NCI-H1436 treated with DMSO at 0.1 percent for 48 hours (cell line): ENCODE data around the gene MAGEH1.
"Not testable (repeated sequence)": the region's sequence is repeated elsewhere in the genome, so short reads cannot be mapped to it uniquely, and the experiment has no call there.

Experiments
- DNase-seq: peaks from one replicate; lab custom pipeline; 2025; lab: John Stamatoyannopoulos, UW

The MAGEH1 gene, protein sequence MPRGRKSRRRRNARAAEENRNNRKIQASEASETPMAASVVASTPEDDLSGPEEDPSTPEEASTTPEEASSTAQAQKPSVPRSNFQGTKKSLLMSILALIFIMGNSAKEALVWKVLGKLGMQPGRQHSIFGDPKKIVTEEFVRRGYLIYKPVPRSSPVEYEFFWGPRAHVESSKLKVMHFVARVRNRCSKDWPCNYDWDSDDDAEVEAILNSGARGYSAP

DNA sequence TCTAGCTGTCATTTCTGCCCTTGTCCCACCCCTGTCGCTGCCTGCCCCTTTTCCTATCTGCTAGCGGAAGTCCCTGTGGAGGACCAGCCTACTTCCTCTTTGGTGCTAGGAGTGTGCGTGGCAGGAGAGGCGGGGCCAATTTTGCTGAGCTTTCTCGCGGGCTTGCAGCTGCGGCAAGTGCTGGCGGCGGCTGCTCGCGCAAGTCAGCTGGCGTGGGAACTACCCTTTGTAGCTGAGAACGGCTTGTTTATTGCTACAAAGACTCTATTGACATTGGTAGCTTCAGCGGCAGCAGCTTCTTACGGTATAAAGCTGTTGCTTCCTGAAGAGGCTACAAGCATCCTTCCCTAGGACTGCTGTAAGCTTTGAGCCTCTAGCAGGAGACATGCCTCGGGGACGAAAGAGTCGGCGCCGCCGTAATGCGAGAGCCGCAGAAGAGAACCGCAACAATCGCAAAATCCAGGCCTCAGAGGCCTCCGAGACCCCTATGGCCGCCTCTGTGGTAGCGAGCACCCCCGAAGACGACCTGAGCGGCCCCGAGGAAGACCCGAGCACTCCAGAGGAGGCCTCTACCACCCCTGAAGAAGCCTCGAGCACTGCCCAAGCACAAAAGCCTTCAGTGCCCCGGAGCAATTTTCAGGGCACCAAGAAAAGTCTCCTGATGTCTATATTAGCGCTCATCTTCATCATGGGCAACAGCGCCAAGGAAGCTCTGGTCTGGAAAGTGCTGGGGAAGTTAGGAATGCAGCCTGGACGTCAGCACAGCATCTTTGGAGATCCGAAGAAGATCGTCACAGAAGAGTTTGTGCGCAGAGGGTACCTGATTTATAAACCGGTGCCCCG, at the start of gene MAGEH1:
TSS of gene MAGEH1 (plus strand) at position 138 of the 843 bp plus-strand sequence. CDS start at position 386, 248 bp downstream.
- DNase-seq: peak; percentile 66

DNA sequence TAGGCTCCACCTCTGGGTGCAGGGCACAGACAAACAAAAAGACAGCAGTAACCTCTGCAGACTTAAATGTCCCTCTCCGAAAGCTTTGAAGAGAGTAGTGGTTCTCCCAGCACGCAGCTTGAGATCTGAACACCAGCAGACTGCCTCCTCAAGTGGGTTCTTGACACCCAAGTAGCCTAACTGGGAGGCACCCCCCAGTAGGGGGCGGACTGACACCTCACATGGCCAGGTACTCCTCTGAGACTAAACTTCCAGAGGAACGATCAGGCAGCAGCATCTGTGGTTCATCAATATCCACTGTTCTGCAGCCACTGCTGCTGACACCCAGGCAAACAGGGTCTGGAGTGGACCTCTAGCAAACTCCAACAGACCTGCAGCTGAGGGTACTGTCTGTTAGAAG, 24.8 kb upstream of the MAGEH1 start:
- DNase-seq: not testable (repeated sequence)

DNA sequence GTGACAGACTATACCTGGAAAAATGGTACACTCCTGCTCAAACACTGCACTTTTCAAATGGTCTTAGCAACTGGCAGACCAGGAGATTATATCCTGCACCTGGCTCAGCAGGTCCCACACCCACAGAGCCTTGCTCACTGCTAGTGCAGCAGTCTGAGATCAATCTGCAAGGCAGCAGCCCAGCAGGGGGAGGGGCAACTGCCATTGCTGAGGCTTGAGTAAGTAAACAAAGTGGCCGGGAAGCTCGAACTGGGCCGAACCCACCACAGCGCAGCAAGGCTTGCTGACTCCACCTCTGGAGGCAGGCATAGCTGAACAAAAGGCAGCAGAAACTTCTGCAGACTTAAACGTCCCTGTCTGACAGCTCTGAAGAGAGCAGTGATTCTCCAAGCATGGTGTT, 8.5 kb upstream of the MAGEH1 start:
- DNase-seq: not testable (repeated sequence)

DNA sequence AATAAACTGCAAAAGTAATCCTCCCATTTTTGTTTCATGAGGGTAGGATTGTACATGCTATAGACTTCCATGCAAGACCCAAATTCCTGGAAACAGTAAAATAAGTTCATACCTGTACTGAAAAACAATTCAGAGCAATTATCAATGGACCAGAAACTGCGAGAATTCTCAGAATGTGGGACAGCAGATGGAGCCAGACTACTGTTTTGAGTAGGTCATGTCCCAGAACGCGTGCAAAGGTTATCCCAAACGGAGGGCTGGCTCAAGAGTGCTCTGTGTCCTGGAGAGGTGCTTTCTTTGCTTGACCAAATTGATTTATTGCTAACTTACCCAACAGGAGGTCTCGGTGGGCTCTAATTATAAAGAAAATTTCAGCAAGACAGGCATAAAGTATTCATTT, 1.7 kb upstream of the MAGEH1 start:
- DNase-seq: no peak

DNA sequence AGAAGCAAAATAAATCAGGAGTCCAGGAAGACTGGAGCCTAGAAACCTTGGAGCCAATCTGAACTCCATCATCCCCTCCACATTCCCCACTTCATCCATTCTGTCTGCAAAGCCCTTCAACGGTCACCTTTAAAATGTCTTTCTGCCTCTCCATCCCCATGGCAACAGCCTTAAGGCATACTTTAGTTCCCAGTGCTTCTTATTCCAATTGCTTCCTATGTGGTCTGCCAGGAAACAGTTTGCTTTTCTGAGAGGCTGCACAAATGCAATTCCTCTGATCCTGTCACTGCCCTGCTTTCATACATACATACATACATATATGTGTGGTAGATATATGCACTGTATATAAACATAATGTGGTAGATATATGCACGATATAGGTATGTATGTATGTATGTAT, 786 bp upstream of the MAGEH1 start:
- no peak for DNase-seq

DNA sequence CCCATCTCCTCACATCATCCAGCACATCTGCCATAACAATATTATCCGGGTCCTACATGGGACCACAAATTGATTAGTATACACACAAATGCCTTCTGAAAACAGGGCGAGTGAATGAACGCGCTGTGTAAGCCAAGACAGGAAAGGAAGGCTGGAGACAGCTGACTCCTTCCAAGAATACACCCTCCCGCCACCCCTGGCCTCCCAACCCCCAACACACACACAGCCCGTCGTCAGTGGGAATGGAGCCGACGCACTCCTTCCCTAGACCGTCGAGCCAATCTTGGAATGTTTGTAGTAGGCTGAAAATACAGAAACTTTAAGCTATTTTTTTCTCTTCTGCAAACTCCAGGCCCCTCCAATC, 319 bp upstream of the MAGEH1 start:
- no peak for DNase-seq

DNA sequence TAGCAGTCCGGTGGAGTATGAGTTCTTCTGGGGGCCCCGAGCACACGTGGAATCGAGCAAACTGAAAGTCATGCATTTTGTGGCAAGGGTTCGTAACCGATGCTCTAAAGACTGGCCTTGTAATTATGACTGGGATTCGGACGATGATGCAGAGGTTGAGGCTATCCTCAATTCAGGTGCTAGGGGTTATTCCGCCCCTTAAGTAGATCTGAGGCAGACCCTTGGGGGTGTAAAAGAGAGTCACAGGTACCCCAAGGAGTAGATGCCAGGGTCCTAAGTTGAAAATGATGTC, 852 bp downstream of the MAGEH1 start:
- DNase-seq: no peak

DNA sequence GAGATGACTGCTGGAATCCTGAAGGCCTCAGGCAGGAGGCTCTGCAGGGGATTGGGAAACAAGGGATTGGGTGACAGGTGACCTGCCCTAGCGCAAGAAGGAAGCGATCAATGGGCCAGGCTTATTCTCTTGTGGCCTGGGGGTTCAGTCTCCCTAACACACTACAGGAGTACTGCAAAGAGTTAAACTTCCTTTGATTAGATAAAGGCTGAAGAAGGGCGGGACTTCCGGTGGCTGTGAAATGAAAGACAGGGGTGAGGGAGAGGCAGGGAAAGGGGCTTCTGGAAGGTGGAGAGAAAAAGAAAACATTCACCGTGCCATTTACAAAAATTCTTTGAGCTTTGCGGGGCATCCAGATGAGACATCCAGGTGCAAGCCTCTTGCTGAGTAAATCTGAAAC, 3.8 kb downstream of the MAGEH1 start:
- DNase-seq: not testable (repeated sequence)

DNA sequence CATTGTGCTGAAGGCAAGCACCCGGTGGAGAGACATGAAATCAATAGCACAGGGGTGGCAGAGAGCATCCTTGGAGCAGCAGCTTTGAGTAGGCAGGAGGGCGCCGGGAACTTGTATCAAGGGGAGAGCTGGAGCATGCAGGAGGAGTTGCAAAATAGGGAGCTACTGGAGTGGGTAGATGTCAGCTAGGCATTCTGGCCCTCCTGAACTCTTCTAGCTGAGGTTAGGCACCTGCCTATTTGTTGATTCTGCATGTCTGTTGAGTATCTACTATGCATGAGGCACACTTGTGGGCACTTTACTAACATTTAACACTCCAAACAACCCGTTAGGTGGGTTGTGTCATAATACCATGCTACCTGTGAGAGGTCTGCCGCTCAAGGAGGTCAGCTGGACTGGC, 7.5 kb downstream of the MAGEH1 start:
- DNase-seq: not testable (repeated sequence)

DNA sequence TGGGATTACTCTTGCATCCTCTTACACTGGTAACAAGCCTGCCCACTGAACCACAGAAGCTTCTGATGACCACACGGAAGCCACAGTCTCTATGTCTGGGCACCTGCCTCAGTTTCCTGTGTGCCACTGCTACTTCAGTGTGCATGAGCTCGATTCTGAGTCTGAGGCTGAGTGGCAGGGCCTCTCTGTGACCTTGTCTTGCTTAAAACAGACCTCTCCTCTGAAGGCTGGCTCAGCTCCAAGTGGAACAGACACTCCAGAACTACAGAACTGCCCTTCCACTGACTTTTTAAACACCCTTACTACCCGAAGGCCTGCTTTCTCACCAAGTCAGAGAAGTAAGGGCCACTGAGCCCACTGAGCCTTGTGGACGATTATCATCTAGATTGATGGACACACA, 8.0 kb downstream of the MAGEH1 start:
- not testable (repeated sequence) for DNase-seq

DNA sequence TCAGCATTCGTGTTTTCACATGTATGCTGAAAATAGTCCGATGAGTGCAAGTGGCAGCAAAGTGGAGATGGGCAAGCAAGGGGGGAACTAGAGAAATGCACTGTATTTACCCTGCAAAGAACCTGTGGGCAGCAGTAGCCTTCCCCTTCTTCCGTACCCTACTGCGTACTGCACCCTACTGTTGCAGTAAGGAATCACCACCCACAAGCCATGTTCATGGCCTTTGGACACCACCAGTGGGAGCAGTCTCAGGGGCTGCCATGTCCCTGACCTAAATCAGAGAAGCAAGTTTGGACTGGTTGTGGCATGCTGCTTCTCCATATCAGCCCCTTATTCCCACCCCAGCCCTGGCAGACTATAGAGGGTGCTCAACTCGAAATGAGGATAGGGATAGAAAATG, 12.1 kb downstream of the MAGEH1 start:
- DNase-seq: not testable (repeated sequence)

DNA sequence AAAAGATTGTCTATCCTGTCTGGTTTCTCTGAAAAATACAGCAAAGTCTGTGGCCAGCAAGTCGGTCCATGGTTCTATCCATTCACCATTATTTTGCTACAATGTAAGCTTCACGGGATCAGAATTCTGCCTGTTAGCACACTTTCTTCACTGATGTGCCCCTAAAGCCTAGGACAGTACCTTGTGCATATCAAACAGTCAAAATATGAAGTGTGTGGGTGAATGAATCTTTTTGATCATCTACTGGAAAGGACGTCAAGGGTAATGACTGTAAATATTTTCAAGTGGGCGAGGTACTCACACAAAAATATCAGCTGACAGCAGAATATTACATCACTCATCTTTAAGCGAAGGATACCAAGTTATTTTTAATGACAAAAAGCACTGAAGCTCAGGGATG, 13.2 kb downstream of the MAGEH1 start:
- not testable (repeated sequence) for DNase-seq

DNA sequence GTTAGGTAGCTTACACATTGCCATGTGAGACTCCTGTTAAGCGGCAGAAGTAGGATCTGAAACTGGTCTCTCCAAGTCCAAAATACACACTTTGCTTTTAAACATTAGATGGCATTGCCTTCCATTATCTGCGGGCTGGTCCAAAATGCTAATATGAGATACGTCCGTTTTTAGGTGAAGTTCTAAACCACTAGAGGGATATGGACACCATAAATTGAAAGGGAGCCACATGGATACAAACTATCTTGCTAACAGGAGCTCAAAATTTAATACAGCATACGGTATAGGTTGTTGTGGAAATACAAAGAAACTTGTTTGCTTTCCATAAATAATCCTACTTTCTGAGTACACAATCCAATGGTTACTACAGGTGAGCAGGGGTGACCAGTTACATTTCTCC, 13.9 kb downstream of the MAGEH1 start:
- not testable (repeated sequence) for DNase-seq

DNA sequence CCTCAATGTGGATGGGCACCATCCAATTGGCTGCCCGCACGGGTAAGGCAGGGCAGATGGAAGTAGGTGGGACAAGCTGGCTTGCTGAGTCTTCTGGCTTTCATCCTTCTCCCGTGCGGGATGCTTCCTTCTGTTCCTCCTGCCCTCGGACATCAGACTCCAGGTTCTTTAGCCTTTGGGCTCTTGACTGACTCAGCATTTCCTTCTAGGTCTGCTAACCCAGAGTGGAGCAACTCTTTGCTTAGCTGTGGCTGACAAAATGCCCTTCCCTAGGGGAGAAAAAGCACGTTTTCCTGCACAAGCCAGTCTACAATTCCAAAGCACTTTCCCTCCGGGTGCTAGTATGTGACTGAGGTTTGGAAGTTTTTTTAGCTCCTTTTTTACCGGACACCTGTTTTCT, 28.0 kb downstream of the MAGEH1 start:
- DNase-seq: not testable (repeated sequence)

DNA sequence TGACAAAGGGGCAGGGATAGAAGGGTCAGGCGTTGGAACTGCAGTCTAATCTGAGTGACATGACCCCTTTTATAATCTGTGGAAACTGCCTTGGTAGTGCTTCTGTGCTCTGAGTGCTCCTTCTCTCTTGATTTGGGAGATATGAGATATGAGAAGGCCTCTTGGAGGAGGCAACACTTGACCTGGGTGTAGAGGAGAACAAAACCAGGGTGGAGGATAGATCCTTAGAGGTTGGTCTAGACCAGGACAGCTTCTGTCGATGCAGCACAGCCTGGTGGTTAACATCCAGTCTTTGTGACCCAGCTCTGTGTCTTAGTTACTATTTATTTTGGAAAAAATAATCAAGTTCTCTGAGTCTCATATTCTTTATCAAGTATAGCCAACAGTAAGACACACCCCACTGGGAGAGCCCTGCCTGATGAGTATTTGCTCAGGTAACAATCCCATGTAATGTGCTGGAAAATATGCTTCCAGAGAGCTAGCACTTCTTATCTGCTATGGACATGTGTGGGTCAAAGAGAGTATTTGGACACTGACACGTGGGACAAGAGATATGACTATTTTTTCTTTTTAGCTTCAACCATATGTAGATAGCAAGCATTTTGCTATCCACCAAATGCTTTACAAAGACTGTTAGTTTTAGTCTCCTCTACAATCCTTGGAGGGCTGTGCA, 28.6 kb downstream of the MAGEH1 start:
- no peak for DNase-seq

DNA sequence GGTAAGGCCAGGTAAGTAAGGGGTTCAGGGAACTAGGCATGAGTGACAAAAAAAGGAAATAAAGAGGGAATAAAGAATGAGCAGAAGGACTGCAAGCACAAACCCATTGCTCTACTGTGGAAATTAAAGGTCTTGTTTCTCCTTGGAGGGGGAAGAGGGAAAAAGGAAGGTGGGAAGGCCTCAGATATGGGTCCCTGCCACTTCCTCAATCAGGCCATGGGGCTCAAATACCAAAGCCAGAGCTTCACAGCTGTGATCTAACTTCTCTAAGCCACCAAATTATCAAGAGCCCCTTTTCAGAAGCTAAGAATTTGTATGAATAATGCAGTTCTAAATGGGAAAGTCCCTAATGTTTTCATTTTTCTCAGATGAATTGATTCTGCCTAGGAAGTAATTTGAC, 33.0 kb downstream of the MAGEH1 start:
- no peak for DNase-seq

DNA sequence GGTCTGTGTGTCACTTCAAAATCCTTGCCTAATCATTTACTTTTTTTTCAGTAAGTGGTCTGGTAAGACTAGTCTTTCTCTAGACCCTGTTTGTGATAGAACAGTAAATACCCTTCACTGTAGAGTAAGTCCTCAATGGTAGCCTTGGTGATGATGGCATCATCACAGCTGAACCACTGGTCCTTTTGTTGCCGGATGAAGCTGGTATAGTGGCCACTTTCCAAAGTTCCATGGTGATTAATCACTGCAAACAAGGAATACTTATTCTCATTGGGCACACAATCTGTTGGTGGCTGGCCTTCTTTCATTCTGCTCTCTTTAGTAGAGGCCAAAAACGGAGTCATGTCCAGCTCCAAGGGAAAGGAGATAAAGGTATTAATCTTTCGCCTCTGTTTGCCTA, 34.8 kb downstream of the MAGEH1 start:
- DNase-seq: no peak

DNA sequence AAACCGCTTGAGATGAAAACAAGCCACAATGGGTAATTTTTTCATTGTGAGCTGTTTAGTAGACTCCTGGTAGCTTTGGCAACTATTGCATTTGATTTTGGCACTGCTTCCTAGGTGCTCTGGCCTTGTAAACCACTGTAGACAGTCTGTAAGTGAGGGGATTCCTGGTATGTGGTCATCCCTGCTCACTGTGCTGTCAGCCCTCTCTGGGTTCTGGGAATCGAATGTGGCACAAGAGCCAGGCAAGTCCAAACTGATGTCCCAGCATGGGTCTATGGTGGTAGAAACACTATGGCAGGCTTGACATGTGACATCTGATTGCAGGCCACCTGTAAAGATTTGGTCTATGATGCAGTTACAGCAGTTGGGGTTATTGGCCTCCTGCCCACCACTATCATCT, 35.2 kb downstream of the MAGEH1 start:
- DNase-seq: no peak

DNA sequence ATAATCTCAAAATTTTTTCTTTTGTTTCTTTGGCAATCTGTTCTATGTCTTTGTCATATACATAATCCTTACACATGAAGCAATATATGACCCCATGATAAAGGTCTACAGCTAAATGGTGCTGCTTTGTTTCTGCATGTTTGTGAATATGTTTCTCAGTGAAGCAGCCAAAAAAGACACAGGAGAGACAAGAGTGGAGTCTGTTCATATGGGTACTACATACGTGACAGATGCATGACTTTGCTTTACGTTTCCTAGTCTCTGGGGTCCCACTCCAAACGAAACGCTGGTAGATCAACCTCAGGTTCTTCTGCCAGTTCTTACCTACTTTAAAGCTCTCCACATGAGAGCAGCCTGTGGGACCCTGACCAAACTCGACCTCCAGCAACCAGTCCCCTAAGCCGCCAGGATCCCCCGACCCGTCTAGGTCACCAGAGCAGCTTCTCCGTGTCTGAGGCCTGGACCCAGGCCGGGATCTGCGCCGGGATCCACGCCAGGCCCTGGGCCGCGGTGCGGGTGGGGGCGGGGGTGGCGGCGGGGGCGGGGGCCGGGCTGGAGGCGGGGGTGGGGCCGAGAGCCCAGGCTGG, 36.2 kb downstream of the MAGEH1 start:
- no peak for DNase-seq

DNA sequence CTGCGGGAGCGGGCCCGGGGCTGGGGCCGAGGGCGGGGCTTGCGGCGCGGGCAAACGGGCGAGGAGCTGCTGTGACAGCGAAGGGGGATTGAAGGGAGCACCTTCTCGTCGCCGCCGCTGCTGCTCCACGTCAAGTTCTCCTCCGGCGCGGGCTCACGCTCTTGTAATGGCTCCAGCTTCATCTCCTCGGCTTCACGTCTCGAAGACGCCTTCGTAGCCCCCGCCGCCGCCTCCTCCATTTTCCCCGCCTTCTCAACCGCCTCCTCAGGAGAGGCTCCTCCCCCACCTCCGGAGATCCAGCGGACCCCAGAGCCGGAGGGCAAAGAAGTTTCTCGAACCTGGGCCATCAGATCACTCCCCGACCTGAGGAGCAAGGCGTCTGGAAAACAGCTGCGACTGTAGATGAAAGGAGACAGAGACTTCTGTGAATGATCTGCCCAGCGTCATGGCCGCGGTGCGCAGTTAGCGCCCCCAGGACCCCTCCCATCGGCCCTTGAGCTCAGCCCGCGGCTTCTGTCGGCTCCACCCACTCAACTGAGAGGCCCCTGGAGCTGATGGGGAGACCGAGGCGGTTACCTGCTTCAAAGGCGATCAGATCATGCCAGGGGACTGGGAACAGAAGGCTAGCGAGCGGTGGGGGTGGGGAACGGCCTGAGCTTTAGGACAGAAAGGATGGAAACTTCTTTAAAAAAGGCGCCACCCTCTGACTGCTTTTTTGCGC, 36.8 kb downstream of the MAGEH1 start:
- DNase-seq: no peak

DNA sequence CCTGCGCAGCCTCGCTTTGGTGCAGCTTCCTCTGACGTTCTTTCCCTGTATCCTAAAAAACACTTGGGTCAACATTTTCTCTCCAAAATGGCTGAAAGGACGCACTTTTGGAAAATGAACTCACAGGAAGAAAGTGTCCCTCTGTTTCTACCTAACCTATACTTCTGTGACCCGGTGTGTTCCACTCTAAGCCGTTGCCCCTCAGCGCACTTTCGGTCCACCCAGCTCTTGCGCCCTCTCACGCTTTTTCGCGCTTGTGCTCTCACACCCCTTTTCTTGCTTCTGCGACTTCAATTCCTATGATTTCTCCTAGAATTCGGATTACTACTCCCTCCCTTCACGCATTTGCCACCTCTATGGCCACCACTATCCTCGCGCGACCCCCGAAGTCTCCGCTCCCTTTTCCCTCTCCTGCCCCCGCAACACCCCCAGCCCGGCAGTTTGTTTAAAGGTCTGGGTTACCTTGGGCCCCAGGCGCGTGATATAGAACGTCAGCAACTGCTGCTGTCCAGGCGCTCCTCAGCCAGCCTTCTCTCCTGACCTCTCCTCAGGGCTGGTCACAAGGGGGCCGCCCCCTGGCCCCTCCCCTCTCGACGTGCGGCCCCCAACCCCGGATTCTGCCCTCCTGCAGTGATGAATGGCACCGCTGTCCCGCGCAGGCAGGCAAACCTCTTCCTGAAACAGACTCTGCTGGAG, 37.5 kb downstream of the MAGEH1 start, which contains the start of gene USP51:
TSS of gene USP51 (minus strand) at position 535 of the 696 bp plus-strand sequence. CDS start 909 bp downstream, outside the sequence.
- DNase-seq: no peak
